Measurements from ENCODE around the gene B3GNT2.

Gene B3GNT2

GRCh38 chr2:62185475-62186155 is 10.3 kb upstream of the B3GNT2 start:
- no peak for TF ChIP-seq CTCF (conservative IDR thresholded peaks at IDR 0.05; ENCODE audit: low read depth, low read length)
- H3K4me3 ChIP-seq (ENCODE audit: low read depth, low read length) = no peak overlapping the region
- no peak for DNase-seq (ENCODE audit: low read depth)

- no peak for TF ChIP-seq CTCF (conservative IDR thresholded peaks at IDR 0.05; ENCODE audit: low read depth, low read length)
- no peak for DNase-seq (ENCODE audit: low read depth)
- no peak overlapping the region for H3K4me3 ChIP-seq (ENCODE audit: low read depth, low read length)
Observed at GRCh38 chr2:62186156-62186905, 9.6 kb upstream of the B3GNT2 start.

- no peak for TF ChIP-seq CTCF (conservative IDR thresholded peaks at IDR 0.05; ENCODE audit: low read depth, low read length)
- H3K4me3 ChIP-seq (ENCODE audit: low read depth, low read length) = no peak overlapping the region
- DNase-seq (ENCODE audit: low read depth) = no peak
Observed at GRCh38 chr2:62187246-62187645, 8.7 kb upstream of the B3GNT2 start.

- no peak overlapping the region for H3K4me3 ChIP-seq (ENCODE audit: low read depth, low read length)
- DNase-seq (ENCODE audit: low read depth) = no peak
- no peak for TF ChIP-seq CTCF (conservative IDR thresholded peaks at IDR 0.05; ENCODE audit: low read depth, low read length)
Observed at GRCh38 chr2:62188416-62188815, 7.5 kb upstream of the B3GNT2 start.

- no peak for TF ChIP-seq CTCF (conservative IDR thresholded peaks at IDR 0.05; ENCODE audit: low read depth, low read length)
- no peak for DNase-seq (ENCODE audit: low read depth)
- no peak overlapping the region for H3K4me3 ChIP-seq (ENCODE audit: low read depth, low read length)
Observed at GRCh38 chr2:62189196-62189595, 6.7 kb upstream of the B3GNT2 start.

GRCh38 chr2:62192811-62193210 is 3.1 kb upstream of the B3GNT2 start:
- TF ChIP-seq CTCF (conservative IDR thresholded peaks at IDR 0.05; ENCODE audit: low read depth, low read length) = no peak
- DNase-seq (ENCODE audit: low read depth) = no peak

More at GRCh38 chr2:62192811-62193210, 3.1 kb upstream of the B3GNT2 start:
- H3K4me3 ChIP-seq (ENCODE audit: low read depth, low read length) = no peak overlapping the region

All from choroid plexus epithelial cell (primary cell).